AG09319 (cell line): Measurements from ENCODE around the gene SLC1A3.

Experiments used
- DNase-seq: peaks from one replicate; pipeline ENCODE4 v3.0.0-alpha.2; 2010; ENCODE audit warnings: low read depth; ENCODE audit errors: extremely low read depth
- CTCF ChIP-seq: IDR thresholded peaks from 2 replicates; pipeline ENCODE4 v1.5.1; 2011; ENCODE audit warnings: low read depth, mild to moderate bottlenecking, inconsistent platforms, low read length, moderate library complexity

SLC1A3 gene

GRCh38 chr5:36658038-36658756, 51.8 kb downstream of the SLC1A3 start:
- DNase-seq = no peak

GRCh38 chr5:36659411-36659810, 53.0 kb downstream of the SLC1A3 start:
- DNase-seq = no peak
- no peak for TF ChIP-seq CTCF

More at GRCh38 chr5:36658038-36658756, 51.8 kb downstream of the SLC1A3 start:
- TF ChIP-seq CTCF = no peak

GRCh38 chr5:36660397-36661049, 54.1 kb downstream of the SLC1A3 start:
- no peak for DNase-seq

GRCh38 chr5:36661456-36662220, 55.2 kb downstream of the SLC1A3 start:
- DNase-seq = no peak
- TF ChIP-seq CTCF = no peak

More at GRCh38 chr5:36660397-36661049, 54.1 kb downstream of the SLC1A3 start:
- TF ChIP-seq CTCF = no peak

GRCh38 chr5:36662291-36662851, 56.0 kb downstream of the SLC1A3 start:
- no peak for DNase-seq
- TF ChIP-seq CTCF = no peak

GRCh38 chr5:36664766-36665165, 58.4 kb downstream of the SLC1A3 start:
- TF ChIP-seq CTCF = no peak
- no peak for DNase-seq
